ENCODE measurements around the gene DRAM2.

- TF ChIP-seq ZBTB33 (CRISPR knock-in tag; IDR thresholded peaks at IDR 0.05) (no peak), E2F5 (CRISPR knock-in tag; conservative IDR thresholded peaks at IDR 0.05) (no peak), ZFP36L1 (CRISPR knock-in tag; IDR thresholded peaks at IDR 0.05) (no peak), CEBPB (IDR thresholded peaks at IDR 0.05; ENCODE audit: borderline replicate concordance, low read depth, low read length) (no peak), FOSL1 (CRISPR knock-in tag; IDR thresholded peaks at IDR 0.05; ENCODE audit: borderline replicate concordance) (no peak), NR1H2 (CRISPR knock-in tag; IDR thresholded peaks at IDR 0.05; ENCODE audit: borderline replicate concordance, low read depth) (no peak), SOX5 (CRISPR knock-in tag; IDR thresholded peaks at IDR 0.05; ENCODE audit: borderline replicate concordance) (no peak), MED1 (CRISPR knock-in tag; IDR thresholded peaks at IDR 0.05) (no peak)
Measured at GRCh38 chr1:111129376-111129775, 10.5 kb downstream of the DRAM2 start.
